GM19023 (cell line): ENCODE data around the gene TMEM25.
"Not testable (repeated sequence)": the region's sequence is repeated elsewhere in the genome, so short reads cannot be mapped to it uniquely, and the experiment has no call there.

Experiments used
- ATAC-seq: cut with Tn5 transposase; IDR thresholded peaks from one replicate; pipeline ENCODE4 v1.9.1; 2021; ENCODE audit warnings: mild to moderate bottlenecking, moderate library complexity; ENCODE audit not compliant: unreplicated experiment

Gene TMEM25

GRCh38 chr11:118530683-118531596 is at the start of gene TMEM25:
Gene TMEM25, plus strand, starts transcription at chr11:118531192. Its CDS starts 610 bp downstream, at chr11:118531802.
- ATAC-seq: peak; percentile 71

- ATAC-seq: not testable (repeated sequence)
These were observed 49.8 kb upstream of the TMEM25 start for GRCh38 chr11:118481238-118481637.

- no peak for ATAC-seq
These were observed 46.6 kb upstream of the TMEM25 start for GRCh38 chr11:118484405-118484804.

- no peak for ATAC-seq
These were observed 45.7 kb upstream of the TMEM25 start for GRCh38 chr11:118485273-118485672.

- no peak for ATAC-seq
These were observed 42.4 kb upstream of the TMEM25 start for GRCh38 chr11:118488480-118489109.

GRCh38 chr11:118491041-118491440 is 40.0 kb upstream of the TMEM25 start:
- no peak for ATAC-seq

GRCh38 chr11:118497831-118498230 is 33.2 kb upstream of the TMEM25 start:
- ATAC-seq: no peak

GRCh38 chr11:118503216-118503615 is 27.8 kb upstream of the TMEM25 start:
- no peak for ATAC-seq

- no peak for ATAC-seq
These were observed 19.4 kb upstream of the TMEM25 start for GRCh38 chr11:118511601-118512000.

GRCh38 chr11:118514103-118514502 is 16.9 kb upstream of the TMEM25 start:
- no peak for ATAC-seq

- no peak for ATAC-seq
These were observed 11.4 kb upstream of the TMEM25 start for GRCh38 chr11:118519549-118519948.

GRCh38 chr11:118521892-118522311 is 9.1 kb upstream of the TMEM25 start:
- ATAC-seq: no peak

GRCh38 chr11:118522571-118523072 is 8.4 kb upstream of the TMEM25 start:
- ATAC-seq: no peak

- no peak for ATAC-seq
These were observed 6.6 kb upstream of the TMEM25 start for GRCh38 chr11:118524356-118524755.

GRCh38 chr11:118524757-118525470 is 6.1 kb upstream of the TMEM25 start:
- no peak for ATAC-seq

GRCh38 chr11:118526688-118527087 is 4.3 kb upstream of the TMEM25 start:
- ATAC-seq: no peak

- ATAC-seq: no peak
These were observed 3.9 kb upstream of the TMEM25 start, which contains the start of gene TTC36 for GRCh38 chr11:118527109-118527508. Gene TTC36, plus strand, starts transcription at chr11:118527474. Its CDS starts 21 bp downstream, at chr11:118527495.

GRCh38 chr11:118528511-118528910 is 2.5 kb upstream of the TMEM25 start:
- ATAC-seq: no peak

GRCh38 chr11:118529584-118530175 is 1.3 kb upstream of the TMEM25 start:
- no peak for ATAC-seq

- ATAC-seq: no peak
These were observed 761 bp upstream of the TMEM25 start for GRCh38 chr11:118530180-118530682.
